ENCODE data around the gene CPA5. TPM values are rescaled to one million over a fixed set of nuclear protein-coding genes. Genes with fewer than 3 reads are reported as not detected.

The CPA5 gene
- total and polyA plus RNA-seq, 10 of the 15 experiments (the other 5 are each of a cell fraction or from before 2014, with no cell fraction given), result 0.06 to 0.52 (median 0.29) TPM; not detected in 2

DNA sequence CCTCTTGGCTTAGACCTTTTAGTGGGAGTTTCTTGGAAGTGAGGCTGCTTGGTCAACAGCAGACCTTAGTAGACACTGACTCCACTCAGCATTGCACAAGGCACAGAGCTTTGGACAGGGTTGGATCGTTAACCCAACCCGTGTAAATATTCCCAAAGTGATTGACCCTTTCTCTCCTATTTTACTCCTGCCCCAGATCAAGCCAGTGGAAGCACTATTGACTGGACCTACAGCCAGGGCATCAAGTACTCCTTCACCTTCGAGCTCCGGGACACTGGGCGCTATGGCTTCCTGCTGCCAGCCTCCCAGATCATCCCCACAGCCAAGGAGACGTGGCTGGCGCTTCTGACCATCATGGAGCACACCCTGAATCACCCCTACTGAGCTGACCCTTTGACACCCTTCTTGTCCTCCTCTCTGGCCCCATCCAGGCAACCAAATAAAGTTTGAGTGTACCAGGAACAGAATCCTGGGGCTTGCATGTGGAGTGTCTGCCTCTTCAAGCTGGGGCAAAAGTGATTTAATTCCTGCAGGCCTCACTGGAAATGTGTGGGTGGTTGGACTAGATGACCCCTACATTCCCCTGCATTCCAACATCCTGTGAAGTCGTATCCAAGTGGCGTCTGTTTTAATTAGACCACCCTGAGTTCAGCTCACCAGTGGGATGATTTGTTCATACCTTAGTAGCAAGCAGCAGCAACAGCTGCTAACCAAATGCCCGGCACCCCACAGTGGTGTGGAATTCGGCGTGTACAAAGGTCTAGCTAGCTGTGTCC lies 43.2 kb downstream of the CPA5 start:
- DNase-seq (ENCODE audit: low read depth, low spot score), result no peak
- Histone ChIP-seq H3K36me3 (ENCODE audit: control insufficient read depth in 2 of 2, insufficient read depth in 2 of 2, low read length in 1 of 2) (no peaks in the 10 kb centered on the region), H3K4me3 (no peak overlapping the region), H3K9me3 (replicated peaks; ENCODE audit: control insufficient read depth, insufficient read depth, low read length) (no peaks in the 10 kb centered on the region; the same call in 2 of the 3 replicates), H3K27me3 (replicated peaks in 1 of 2; ENCODE audit: control insufficient read depth in 2 of 2, insufficient read depth in 2 of 2, low read length in 1 of 2) (no peaks in the 10 kb centered on the region), H3K4me2 (ENCODE audit: control insufficient read depth, insufficient read depth) (no peak overlapping the region), H4K20me1 (ENCODE audit: control insufficient read depth, insufficient read depth) (no peaks in the 10 kb centered on the region), H3K27ac (ENCODE audit: control insufficient read depth, insufficient read depth) (no peak overlapping the region), H3K9ac (ENCODE audit: control insufficient read depth, insufficient read depth, low read length) (no peak overlapping the region), H3K4me1 (ENCODE audit: control insufficient read depth, insufficient read depth, low read length) (no peaks in the 10 kb centered on the region), H3K79me2 (ENCODE audit: control insufficient read depth, insufficient read depth, low read length) (no peaks in the 10 kb centered on the region), H2AFZ (ENCODE audit: control insufficient read depth, low read depth, low read length) (no peak overlapping the region)
- no peak for FAIRE-seq
- ATAC-seq, result no peak
- intact Hi-C loops (cut with micrococcal nuclease; ENCODE audit: unreplicated experiment) (no loop called here), in situ Hi-C loops (cut with MboI) (no loop called here)
- ChIA-PET CTCF (no interaction called here), RAD21 (ENCODE audit: unreplicated experiment) (no interaction called here), POLR2A (no interaction called here), SMC1A (ENCODE audit: uncharacterized antibody, unreplicated experiment) (no interaction called here)
- no TSS peak for BruUV-seq (replicated peaks)
- WGBS (ENCODE audit: insufficient coverage, insufficient replicate concordance, low lambda C conversion rate, missing lambda C conversion rate), result 88% methylated on average over 12 of the region's 12 CpGs
- TF ChIP-seq IKZF2 (IDR thresholded peaks at IDR 0.05), result no peak
- no peak for TF ChIP-seq ASH2L (IDR thresholded peaks at IDR 0.05; ENCODE audit: borderline replicate concordance, low read depth)
- TF ChIP-seq HSF1 (IDR thresholded peaks at IDR 0.05; ENCODE audit: low read depth, low read length), result no peak
- TF ChIP-seq E2F8 (IDR thresholded peaks at IDR 0.05; ENCODE audit: low read depth, partially characterized antibody), result no peak
- no peak for TF ChIP-seq POLR2AphosphoS2 (IDR thresholded peaks at IDR 0.05; ENCODE audit: low read depth, low read length)
- TF ChIP-seq IRF5 (IDR thresholded peaks at IDR 0.05; ENCODE audit: borderline replicate concordance), result no peak
- no peak for TF ChIP-seq MTA3 (IDR thresholded peaks at IDR 0.05; ENCODE audit: borderline replicate concordance, low read length)
- no peak for TF ChIP-seq DPF2 (IDR thresholded peaks at IDR 0.05)
- TF ChIP-seq NFXL1 (IDR thresholded peaks at IDR 0.05; ENCODE audit: borderline replicate concordance), result no peak
- no peak for TF ChIP-seq FOS (IDR thresholded peaks at IDR 0.05; ENCODE audit: borderline replicate concordance, extremely low read depth, insufficient read length)
- no peak for TF ChIP-seq YBX1 (IDR thresholded peaks at IDR 0.05)
- no peak for TF ChIP-seq EZH2 (IDR thresholded peaks at IDR 0.05; ENCODE audit: borderline replicate concordance, control insufficient read depth, low read depth, low read length)

Data from GM12878 (cell line).